ENCODE measurements around the gene EBF4. TPM values are rescaled to one million over a fixed set of nuclear protein-coding genes. Genes with fewer than 3 reads are reported as not detected.

The EBF4 gene
- polyA plus RNA-seq, 3 donors, result 0.12 TPM; not detected in 2

DNA sequence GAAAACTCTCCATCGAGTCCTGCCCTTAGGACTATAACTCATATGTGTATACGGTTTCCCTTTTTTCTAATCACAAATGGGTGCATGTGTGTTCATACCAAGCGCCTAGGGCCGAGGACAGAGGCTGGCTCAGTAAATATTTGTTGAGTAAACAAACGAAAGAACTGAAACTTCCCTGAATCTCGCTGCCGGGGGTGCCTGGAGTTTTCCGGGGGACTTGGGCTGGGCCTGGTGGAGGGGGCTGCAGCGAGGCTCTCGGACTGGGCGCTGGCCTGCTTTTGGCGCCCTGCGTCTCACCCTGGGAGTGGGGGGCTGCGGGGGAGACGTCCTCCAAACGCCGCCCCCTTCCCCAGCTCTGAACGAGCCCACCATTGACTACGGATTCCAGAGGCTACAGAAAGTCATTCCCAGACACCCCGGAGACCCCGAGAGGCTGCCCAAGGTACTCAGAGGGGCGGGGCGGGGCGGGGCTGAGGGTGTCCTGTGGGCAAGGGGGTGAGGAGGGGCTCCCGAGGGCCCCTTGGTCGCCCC is 58.8 kb downstream of the EBF4 start:
- peaks cover 51 to 85% (median 54%) of the 10 kb centered on the region in 3 donors for H3K27me3 Mint-ChIP-seq (ENCODE audit: low read depth in 3 of 3)
- peaks cover 0 to 13% (median 10%) of the 10 kb centered on the region in 7 donors for H3K9me3 Mint-ChIP-seq
- peak overlapping the region; percentile 81 to 93 for H3K4me3 Mint-ChIP-seq
- Histone ChIP-seq H3K4me1 (ENCODE audit: control insufficient read depth in 1 of 2, insufficient read depth in 2 of 2, low read length in 2 of 2) (peaks cover 27 to 33% of the 10 kb centered on the region in 2 donors), H3K27ac (ENCODE audit: low read depth in 1 of 2, low read length in 2 of 2) (no peak overlapping the region), H3K4me3 (replicated peaks in 1 of 3; ENCODE audit: low read depth in 2 of 3, low read length in 3 of 3) (peak overlapping the region; percentile 21 to 75 (median 23)), H3K27me3 (ENCODE audit: control insufficient read depth in 2 of 2, insufficient read depth in 2 of 2, low read length in 2 of 2) (peaks cover 18 to 55% of the 10 kb centered on the region in 2 donors), H3K9ac (ENCODE audit: insufficient read depth, low read length, poor library complexity, severe bottlenecking) (peak overlapping the region; percentile 29), H2AFZ (ENCODE audit: insufficient read depth, low read depth, low read length, poor library complexity, severe bottlenecking) (peak overlapping the region; percentile 77), H3K9me3 (replicated peaks in 1 of 2; ENCODE audit: control insufficient read depth in 1 of 2, insufficient read depth in 1 of 2, low read length in 2 of 2) (peaks cover 0 to 3% of the 10 kb centered on the region in 2 donors), H3K4me2 (replicated peaks; ENCODE audit: extremely low read depth, low read length, poor library complexity, severe bottlenecking) (peak overlapping the region; percentile 83), H3K36me3 (replicated peaks in 1 of 2; ENCODE audit: control insufficient read depth in 1 of 2, insufficient read depth in 2 of 2, low read length in 2 of 2) (no peaks in the 10 kb centered on the region), H3K79me2 (ENCODE audit: insufficient read depth, low read length) (no peaks in the 10 kb centered on the region), H4K20me1 (ENCODE audit: insufficient read depth, low read length) (no peaks in the 10 kb centered on the region)
- WGBS (ENCODE audit: insufficient coverage), result 0% methylated on average over 9 of the region's 26 CpGs
- DNase-seq, result no peak
- intact Hi-C loops (cut with micrococcal nuclease), result loop anchor here in 1 of 2 donors (5.0 kb wide), 1 partner anchor 64 kb away; no protein-coding TSS in a partner anchor
- TF ChIP-seq, protein P1, sequence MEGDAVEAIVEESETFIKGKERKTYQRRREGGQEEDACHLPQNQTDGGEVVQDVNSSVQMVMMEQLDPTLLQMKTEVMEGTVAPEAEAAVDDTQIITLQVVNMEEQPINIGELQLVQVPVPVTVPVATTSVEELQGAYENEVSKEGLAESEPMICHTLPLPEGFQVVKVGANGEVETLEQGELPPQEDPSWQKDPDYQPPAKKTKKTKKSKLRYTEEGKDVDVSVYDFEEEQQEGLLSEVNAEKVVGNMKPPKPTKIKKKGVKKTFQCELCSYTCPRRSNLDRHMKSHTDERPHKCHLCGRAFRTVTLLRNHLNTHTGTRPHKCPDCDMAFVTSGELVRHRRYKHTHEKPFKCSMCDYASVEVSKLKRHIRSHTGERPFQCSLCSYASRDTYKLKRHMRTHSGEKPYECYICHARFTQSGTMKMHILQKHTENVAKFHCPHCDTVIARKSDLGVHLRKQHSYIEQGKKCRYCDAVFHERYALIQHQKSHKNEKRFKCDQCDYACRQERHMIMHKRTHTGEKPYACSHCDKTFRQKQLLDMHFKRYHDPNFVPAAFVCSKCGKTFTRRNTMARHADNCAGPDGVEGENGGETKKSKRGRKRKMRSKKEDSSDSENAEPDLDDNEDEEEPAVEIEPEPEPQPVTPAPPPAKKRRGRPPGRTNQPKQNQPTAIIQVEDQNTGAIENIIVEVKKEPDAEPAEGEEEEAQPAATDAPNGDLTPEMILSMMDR (IDR thresholded peaks at IDR 0.05), result no peak
- H3K4me1 Mint-ChIP-seq, result peaks cover 25% of the 10 kb centered on the region
- peak overlapping the region in 4 of 7 donors; percentile 29 to 65 (median 54) for H3K27ac Mint-ChIP-seq
- peaks cover 3 to 14% of the 10 kb centered on the region in 2 donors for H3K36me3 Mint-ChIP-seq

DNA sequence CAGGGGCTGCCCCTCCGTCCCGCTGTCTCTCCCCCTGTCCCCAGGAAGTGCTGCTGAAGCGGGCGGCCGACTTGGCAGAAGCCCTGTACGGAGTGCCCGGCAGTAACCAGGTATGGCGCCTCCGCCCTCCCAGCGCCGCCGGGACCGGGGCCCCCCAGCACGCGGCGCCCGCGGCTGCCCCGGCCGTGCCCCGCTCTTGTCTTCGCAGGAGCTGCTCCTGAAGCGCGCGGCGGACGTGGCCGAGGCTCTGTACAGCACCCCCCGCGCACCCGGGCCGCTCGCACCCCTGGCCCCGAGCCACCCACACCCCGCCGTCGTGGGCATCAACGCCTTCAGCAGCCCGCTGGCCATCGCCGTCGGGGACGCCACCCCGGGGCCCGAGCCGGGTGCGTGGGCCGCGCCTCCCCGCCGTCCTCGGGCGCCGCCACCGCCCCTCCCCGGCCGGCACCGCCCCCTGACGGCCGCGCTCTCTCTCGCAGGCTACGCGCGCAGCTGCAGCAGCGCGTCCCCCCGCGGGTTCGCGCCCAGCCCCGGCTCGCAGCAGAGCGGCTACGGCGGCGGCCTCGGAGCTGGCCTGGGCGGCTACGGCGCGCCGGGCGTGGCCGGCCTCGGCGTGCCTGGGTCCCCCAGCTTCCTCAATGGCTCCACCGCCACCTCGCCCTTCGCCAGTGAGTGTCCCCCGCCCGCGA is 59.4 kb downstream of the EBF4 start:
- Histone ChIP-seq H4K20me1 (ENCODE audit: insufficient read depth, low read length) (no peaks in the 10 kb centered on the region), H3K9ac (ENCODE audit: insufficient read depth, low read length, poor library complexity, severe bottlenecking) (peak overlapping the region; percentile 29), H3K27me3 (ENCODE audit: control insufficient read depth in 2 of 2, insufficient read depth in 2 of 2, low read length in 2 of 2) (peaks cover 18 to 56% of the 10 kb centered on the region in 2 donors), H3K36me3 (replicated peaks in 1 of 2; ENCODE audit: control insufficient read depth in 1 of 2, insufficient read depth in 2 of 2, low read length in 2 of 2) (no peaks in the 10 kb centered on the region), H3K4me3 (replicated peaks in 1 of 3; ENCODE audit: low read depth in 2 of 3, low read length in 3 of 3) (peak overlapping the region; percentile 26 to 75 (median 30)), H3K79me2 (ENCODE audit: insufficient read depth, low read length) (no peaks in the 10 kb centered on the region), H3K9me3 (replicated peaks in 1 of 2; ENCODE audit: control insufficient read depth in 1 of 2, insufficient read depth in 1 of 2, low read length in 2 of 2) (peaks cover 0 to 3% of the 10 kb centered on the region in 2 donors), H3K4me2 (replicated peaks; ENCODE audit: extremely low read depth, low read length, poor library complexity, severe bottlenecking) (peak overlapping the region; percentile 83), H3K4me1 (ENCODE audit: control insufficient read depth in 1 of 2, insufficient read depth in 2 of 2, low read length in 2 of 2) (peaks cover 27 to 33% of the 10 kb centered on the region in 2 donors), H3K27ac (ENCODE audit: low read depth in 1 of 2, low read length in 2 of 2) (no peak overlapping the region), H2AFZ (ENCODE audit: insufficient read depth, low read depth, low read length, poor library complexity, severe bottlenecking) (peak overlapping the region; percentile 77)
- Mint-ChIP-seq H3K4me3 (peak overlapping the region in 1 of 2 donors; percentile 90), H3K9me3 (peaks cover 0 to 13% (median 10%) of the 10 kb centered on the region in 7 donors), H3K27ac (no peak overlapping the region), H3K27me3 (ENCODE audit: low read depth in 3 of 3) (peaks cover 51 to 88% (median 51%) of the 10 kb centered on the region in 3 donors), H3K36me3 (peaks cover 3 to 14% of the 10 kb centered on the region in 2 donors), H3K4me1 (peaks cover 25% of the 10 kb centered on the region)
- under 1% methylated on average over 87 of the region's 93 CpGs for WGBS (ENCODE audit: insufficient coverage)
- peak; percentile 26 to 31 (median 30) for DNase-seq
- intact Hi-C loops (cut with micrococcal nuclease), result loop anchor here in 1 of 2 donors (5.0 kb wide), 1 partner anchor 65 kb away; no protein-coding TSS in a partner anchor
- TF ChIP-seq, protein P1 (IDR thresholded peaks at IDR 0.05), result no peak
